Coronary artery (tissue), 2 donors: ENCODE data around the gene PDCD11.

Experiments used
- DNase-seq: peaks from one replicate; pipeline ENCODE4 v3.0.0-alpha.2; 2017; ENCODE audit warnings: low spot score
- H3K27ac ChIP-seq, 2 donors: fragments of 200-600 bp; sonication (generic); one replicate each; pipeline ENCODE4 v1.5.1; 2016 to 2019
- H3K4me3 ChIP-seq: fragments of 200-600 bp; sonication (generic); 2 replicates; pipeline ENCODE4 v1.5.1; 2016; ENCODE audit warnings: mild to moderate bottlenecking, moderate library complexity
- CTCF ChIP-seq: fragments of 200-600 bp; sonication (generic); IDR thresholded peaks from one replicate; pipeline ENCODE4 v1.5.1; 2019; ENCODE audit warnings: antibody characterized with exemption

PDCD11 gene

GRCh38 chr10:103439776-103440175, 43.4 kb downstream of the PDCD11 start:
- TF ChIP-seq CTCF = no peak
- DNase-seq = no peak
- H3K27ac ChIP-seq = no peak overlapping the region
- no peak overlapping the region for H3K4me3 ChIP-seq

- Histone ChIP-seq H3K27ac (no peak overlapping the region), H3K4me3 (no peak overlapping the region)
- TF ChIP-seq CTCF = no peak
- DNase-seq = no peak
These were observed 44.0 kb downstream of the PDCD11 start for GRCh38 chr10:103440416-103440815.

GRCh38 chr10:103441206-103441605, 44.8 kb downstream of the PDCD11 start:
- H3K27ac ChIP-seq = peak overlapping the region in 1 of 2 donors; percentile 62
- no peak for TF ChIP-seq CTCF
- no peak overlapping the region for H3K4me3 ChIP-seq
- DNase-seq = no peak

- H3K4me3 ChIP-seq = no peak overlapping the region
- no peak for DNase-seq
- H3K27ac ChIP-seq = peak overlapping the region; percentile 62 to 68
- no peak for TF ChIP-seq CTCF
These were observed 45.2 kb downstream of the PDCD11 start for GRCh38 chr10:103441611-103442010.

- Histone ChIP-seq H3K27ac (peak overlapping the region; percentile 62 to 68), H3K4me3 (no peak overlapping the region)
- DNase-seq = no peak
- no peak for TF ChIP-seq CTCF
These were observed 45.6 kb downstream of the PDCD11 start for GRCh38 chr10:103442031-103442461.

GRCh38 chr10:103443475-103444185, 47.2 kb downstream of the PDCD11 start:
- TF ChIP-seq CTCF = no peak
- DNase-seq = no peak
- Histone ChIP-seq H3K27ac (peak overlapping the region in 1 of 2 donors; percentile 96), H3K4me3 (no peak overlapping the region)

GRCh38 chr10:103444478-103444877, 48.1 kb downstream of the PDCD11 start:
- Histone ChIP-seq H3K4me3 (no peak overlapping the region), H3K27ac (peak overlapping the region; percentile 87 to 96)
- DNase-seq = no peak
- no peak for TF ChIP-seq CTCF
